ENCODE results near the gene BNIP1.
"Not testable (repeated sequence)": the region's sequence is repeated elsewhere in the genome, so short reads cannot be mapped to it uniquely, and the experiment has no call there.

The BNIP1 gene, protein sequence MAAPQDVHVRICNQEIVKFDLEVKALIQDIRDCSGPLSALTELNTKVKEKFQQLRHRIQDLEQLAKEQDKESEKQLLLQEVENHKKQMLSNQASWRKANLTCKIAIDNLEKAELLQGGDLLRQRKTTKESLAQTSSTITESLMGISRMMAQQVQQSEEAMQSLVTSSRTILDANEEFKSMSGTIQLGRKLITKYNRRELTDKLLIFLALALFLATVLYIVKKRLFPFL

GRCh38 chr5:173144200-173145176 is at the start of gene BNIP1:
TSS of gene BNIP1 (plus strand) at chr5:173144531. CDS start at chr5:173144546, 15 bp downstream.
- DNase-seq: peak; percentile 94

DNA sequence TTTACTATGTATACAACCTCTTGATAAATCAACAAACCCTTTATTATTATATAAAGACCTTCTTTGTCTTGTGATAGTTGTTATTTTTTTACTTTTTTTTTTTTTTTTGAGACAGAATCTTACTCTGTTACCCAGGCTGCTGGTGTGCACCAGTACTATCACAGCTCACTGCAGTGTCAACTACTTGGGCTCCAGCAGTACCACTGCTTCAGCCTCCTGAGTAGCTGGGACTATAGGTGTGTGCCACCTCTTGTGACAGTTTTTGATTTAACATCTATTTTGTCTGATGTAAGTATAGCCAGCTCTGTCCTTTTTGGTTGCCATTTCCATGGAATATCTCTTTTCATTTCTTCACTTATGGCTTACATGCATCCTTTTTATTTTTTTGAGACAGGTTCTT is 45.5 kb upstream of the BNIP1 start:
- DNase-seq: no peak

- no peak for DNase-seq
Measured at GRCh38 chr5:173099461-173099860, 44.9 kb upstream of the BNIP1 start.

- DNase-seq: no peak
Measured at GRCh38 chr5:173101245-173101644, 43.1 kb upstream of the BNIP1 start.

DNA sequence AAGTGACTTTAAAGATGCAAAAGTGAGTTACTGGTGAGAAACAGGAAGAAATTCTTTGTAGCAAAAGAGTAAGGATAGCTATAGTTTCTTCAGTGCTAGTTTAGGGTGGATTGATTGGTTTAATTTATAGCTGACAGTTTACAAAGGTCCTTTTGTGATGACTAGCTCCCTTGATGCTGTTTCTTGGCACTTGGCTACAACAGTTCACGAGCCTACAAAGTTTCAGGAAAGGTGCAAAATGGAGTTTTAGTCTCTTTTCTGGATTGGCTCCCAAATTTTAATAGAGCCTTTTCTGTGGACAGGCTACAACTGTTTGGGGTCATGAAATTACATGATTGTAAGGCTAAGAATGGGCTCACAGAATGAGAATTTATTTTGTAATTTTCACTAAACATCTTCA is 40.9 kb upstream of the BNIP1 start:
- DNase-seq: no peak

GRCh38 chr5:173108914-173109313 is 35.4 kb upstream of the BNIP1 start:
- DNase-seq: no peak

DNA sequence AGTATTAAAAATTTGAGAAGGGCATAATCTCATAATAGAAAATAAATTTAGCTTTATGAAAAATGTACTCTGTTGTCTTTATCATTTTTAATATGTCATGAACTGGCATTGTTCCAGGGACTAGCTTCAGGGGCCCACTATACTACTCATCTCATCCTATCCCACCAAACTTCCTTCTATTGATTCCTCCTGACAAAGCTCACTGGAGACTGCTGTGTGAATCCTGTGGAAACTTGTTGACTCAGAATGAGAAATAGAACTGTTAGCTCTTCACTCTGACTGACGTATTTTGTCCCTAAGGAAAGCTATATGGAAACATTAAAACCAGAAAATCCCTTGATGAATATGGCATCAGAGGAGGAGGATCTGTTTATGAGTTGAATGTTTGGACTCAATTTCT is 29.8 kb upstream of the BNIP1 start:
- DNase-seq: no peak

- DNase-seq: no peak
Measured at GRCh38 chr5:173119719-173120118, 24.6 kb upstream of the BNIP1 start.

DNA sequence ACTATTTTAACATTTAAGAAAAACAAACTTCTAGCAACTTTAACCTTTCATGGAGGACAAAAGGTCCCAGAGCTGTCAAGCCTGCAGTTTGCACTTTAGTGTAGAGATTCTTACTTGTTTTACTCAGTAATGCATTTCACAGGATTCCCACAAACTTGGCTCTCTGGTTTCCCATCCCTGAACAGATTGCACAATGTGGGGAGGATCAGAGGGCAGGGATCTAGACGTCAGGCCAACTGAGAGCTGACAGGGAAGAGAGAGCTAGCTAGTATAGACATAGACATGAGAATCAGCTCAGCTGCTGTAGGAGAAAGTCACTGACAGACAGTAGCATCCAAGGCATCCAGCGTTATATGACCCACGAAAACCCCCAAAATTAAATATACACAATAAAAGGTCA is 20.9 kb upstream of the BNIP1 start:
- no peak for DNase-seq

- not testable (repeated sequence) for DNase-seq
Measured at GRCh38 chr5:173132166-173132565, 12.2 kb upstream of the BNIP1 start.

- DNase-seq: peak; percentile 19
Measured at GRCh38 chr5:173138707-173139106, 5.6 kb upstream of the BNIP1 start.

GRCh38 chr5:173139631-173140030 is 4.7 kb upstream of the BNIP1 start:
- no peak for DNase-seq

DNA sequence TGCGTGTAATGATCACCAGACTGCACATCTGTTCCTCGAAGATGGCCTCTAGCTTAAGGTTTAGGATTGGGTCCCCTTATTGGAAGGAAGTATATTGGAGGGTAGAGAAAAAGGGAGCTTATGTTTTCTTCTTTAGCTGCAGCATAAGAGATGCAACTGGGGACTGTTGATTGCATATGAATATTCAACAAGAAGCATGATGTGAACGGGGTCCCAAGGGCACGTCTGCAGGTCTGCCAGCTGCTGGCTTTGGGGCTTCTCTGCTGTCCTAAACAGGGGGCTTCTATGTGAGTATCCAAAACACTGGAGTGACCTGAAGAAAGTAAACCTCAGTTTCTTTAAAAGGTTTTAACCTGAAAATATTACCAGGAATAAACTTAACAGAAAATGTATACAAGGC is 3.6 kb upstream of the BNIP1 start:
- DNase-seq: no peak

- no peak for DNase-seq
Measured at GRCh38 chr5:173143567-173143966, 764 bp upstream of the BNIP1 start.

- no peak for DNase-seq
Measured at GRCh38 chr5:173148354-173148753, 4.0 kb downstream of the BNIP1 start.

DNA sequence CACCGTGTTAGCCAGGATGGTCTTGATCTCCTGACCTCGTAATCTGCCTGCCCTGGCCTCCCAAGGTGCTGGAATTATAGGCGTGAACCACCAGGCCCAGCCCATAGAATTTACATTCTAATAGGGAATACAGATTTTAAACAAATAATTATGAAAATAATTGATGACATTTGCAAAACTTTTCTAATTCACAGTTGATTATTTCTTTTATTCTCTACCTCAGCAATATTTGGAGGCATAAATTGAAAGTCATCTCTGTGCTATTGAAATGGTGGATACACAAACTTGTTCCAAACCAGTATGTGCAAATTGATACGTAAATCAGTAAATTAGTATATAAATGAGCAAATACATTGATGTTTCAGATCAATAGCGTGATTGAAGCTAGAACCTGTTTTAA is 8.2 kb downstream of the BNIP1 start:
- no peak for DNase-seq

DNA sequence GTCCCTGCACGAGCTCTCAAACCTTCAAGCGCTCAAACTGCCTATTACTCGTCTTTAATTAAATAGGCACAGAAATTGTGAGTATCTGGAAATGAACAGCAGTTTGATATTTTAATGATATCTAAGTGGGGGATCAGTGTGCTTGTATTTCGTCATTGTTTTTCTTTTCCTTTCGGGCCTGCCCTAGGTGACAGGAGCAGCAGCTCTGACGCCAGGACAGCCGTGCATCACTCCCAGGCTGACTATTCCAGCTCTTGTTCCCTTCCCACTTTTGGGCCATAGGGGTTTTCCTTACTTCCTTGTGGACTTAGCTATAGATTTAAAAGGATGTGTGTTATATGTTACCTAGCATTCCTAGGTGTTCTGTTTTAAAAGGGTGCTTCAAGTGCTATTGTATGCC is 9.5 kb downstream of the BNIP1 start:
- no peak for DNase-seq

GRCh38 chr5:173154619-173155018 is 10.3 kb downstream of the BNIP1 start:
- not testable (repeated sequence) for DNase-seq

GRCh38 chr5:173155912-173156311 is 11.6 kb downstream of the BNIP1 start:
- DNase-seq: no peak

- DNase-seq: no peak
Measured at GRCh38 chr5:173158366-173158765, 14.0 kb downstream of the BNIP1 start.

GRCh38 chr5:173159256-173159655 is 14.9 kb downstream of the BNIP1 start:
- DNase-seq: no peak

DNA sequence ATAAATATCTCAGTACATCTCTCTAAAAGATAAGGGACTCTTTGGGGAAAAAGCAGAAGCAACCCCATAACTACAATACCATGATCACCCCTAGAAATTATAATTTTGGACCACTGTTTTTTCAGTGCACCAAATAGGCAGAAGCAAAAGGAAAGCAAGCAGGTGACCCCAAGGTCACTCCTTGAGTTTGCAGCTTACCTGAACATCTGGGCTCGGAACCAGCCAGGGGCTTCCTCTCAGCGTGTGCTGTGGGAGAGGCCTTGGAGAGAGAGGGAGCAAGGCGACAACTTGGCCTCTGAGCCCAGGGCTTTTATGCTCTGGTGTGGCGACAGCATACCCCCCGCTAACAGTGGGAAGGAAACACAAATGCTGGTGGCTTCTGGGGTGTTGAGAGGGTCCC is 16.8 kb downstream of the BNIP1 start:
- DNase-seq: no peak

GRCh38 chr5:173163219-173163618 is 18.9 kb downstream of the BNIP1 start:
- no peak for DNase-seq
